WI38 (cell line): ENCODE measurements around the gene NUDT4.
A peak's percentile ranks its signal among the peaks of the same experiment; 100 is the strongest.

Experiments used
- H3K4me3 ChIP-seq: 2 replicates; pipeline ENCODE4 v1.5.1; 2011; ENCODE audit warnings: low read depth, mild to moderate bottlenecking, control low read depth, low read length
- CTCF ChIP-seq: IDR thresholded peaks from 2 replicates; pipeline ENCODE4 v1.5.1; 2012; ENCODE audit warnings: low read depth, mild to moderate bottlenecking, control low read depth, low read length

Gene NUDT4

GRCh38 chr12:93415723-93416464 lies 38.2 kb downstream of the NUDT4 start:
- peak overlapping the region; percentile 18; the same call in 1 of the 2 replicates for H3K4me3 ChIP-seq
- no peak for TF ChIP-seq CTCF

GRCh38 chr12:93417967-93418480 lies 40.3 kb downstream of the NUDT4 start:
- no peak overlapping the region for H3K4me3 ChIP-seq
- TF ChIP-seq CTCF = no peak

GRCh38 chr12:93419388-93420034 lies 41.8 kb downstream of the NUDT4 start:
- no peak overlapping the region for H3K4me3 ChIP-seq
- no peak for TF ChIP-seq CTCF

- no peak for TF ChIP-seq CTCF
Measured at GRCh38 chr12:93422050-93422449, 44.3 kb downstream of the NUDT4 start.

GRCh38 chr12:93425736-93426411 lies 48.1 kb downstream of the NUDT4 start:
- no peak overlapping the region for H3K4me3 ChIP-seq
- TF ChIP-seq CTCF = no peak

More at GRCh38 chr12:93422050-93422449, 44.3 kb downstream of the NUDT4 start:
- no peak overlapping the region for H3K4me3 ChIP-seq

- TF ChIP-seq CTCF = no peak
- H3K4me3 ChIP-seq = no peak overlapping the region
Measured at GRCh38 chr12:93426412-93426805, 48.7 kb downstream of the NUDT4 start.
